Activated CD8-positive, alpha-beta T cell treated with anti-CD3 and anti-CD28 coated beads, Interleukin-2, amount 10 ng/mL, durations not matched to agents 7 days and 5 days (primary cell): Measurements from ENCODE around the gene IGSF1. TPM values are rescaled to one million over a fixed set of nuclear protein-coding genes. Genes with fewer than 3 reads are reported as not detected.

Experiments
- ATAC-seq: fragments of 150-1000 bp; cut with Tn5 transposase; one replicate; pipeline ENCODE4 v1.10.0; 2021; ENCODE audit warnings: moderate library complexity
- CTCF ChIA-PET: fragments of 350-600 bp; sonication (Branson Sonifier 250); formaldehyde crosslinking; loops from one replicate; lab custom pipeline; 2021; ENCODE audit warnings: antibody characterized with exemption; lab: Charles Lee
- POLR2A ChIA-PET: fragments of 350-600 bp; sonication (Branson Sonifier 250); formaldehyde crosslinking; loops from one replicate; lab custom pipeline; 2021; ENCODE audit warnings: antibody characterized with exemption; lab: Charles Lee
- DNase-seq: peaks from one replicate; pipeline ENCODE4 v3.0.0-alpha.2; 2020
- H3K27ac Mint-ChIP-seq: one replicate; pipeline ENCODE4 v1.8.0; 2021; ENCODE audit warnings: mild to moderate bottlenecking, mixed read lengths
- H3K27me3 Mint-ChIP-seq: one replicate; pipeline ENCODE4 v1.8.0; 2021; ENCODE audit warnings: low read depth, mixed read lengths
- H3K36me3 Mint-ChIP-seq: one replicate; pipeline ENCODE4 v1.8.0; 2021; ENCODE audit warnings: low read depth, mixed read lengths
- H3K4me1 Mint-ChIP-seq: one replicate; pipeline ENCODE4 v1.8.0; 2021; ENCODE audit warnings: low read depth, mixed read lengths
- H3K4me3 Mint-ChIP-seq: one replicate; pipeline ENCODE4 v1.8.0; 2021; ENCODE audit warnings: mild to moderate bottlenecking, mixed read lengths
- H3K9me3 Mint-ChIP-seq: one replicate; pipeline ENCODE4 v1.8.0; 2022; ENCODE audit warnings: mixed read lengths; ENCODE audit not compliant: insufficient read depth
- total RNA-seq, 2 experiments: library from RNA; stranded (reverse); gene quantifications; one replicate each; pipeline ENCODE4 v1.2.3, GENCODE V29; 2021

Gene IGSF1, protein sequence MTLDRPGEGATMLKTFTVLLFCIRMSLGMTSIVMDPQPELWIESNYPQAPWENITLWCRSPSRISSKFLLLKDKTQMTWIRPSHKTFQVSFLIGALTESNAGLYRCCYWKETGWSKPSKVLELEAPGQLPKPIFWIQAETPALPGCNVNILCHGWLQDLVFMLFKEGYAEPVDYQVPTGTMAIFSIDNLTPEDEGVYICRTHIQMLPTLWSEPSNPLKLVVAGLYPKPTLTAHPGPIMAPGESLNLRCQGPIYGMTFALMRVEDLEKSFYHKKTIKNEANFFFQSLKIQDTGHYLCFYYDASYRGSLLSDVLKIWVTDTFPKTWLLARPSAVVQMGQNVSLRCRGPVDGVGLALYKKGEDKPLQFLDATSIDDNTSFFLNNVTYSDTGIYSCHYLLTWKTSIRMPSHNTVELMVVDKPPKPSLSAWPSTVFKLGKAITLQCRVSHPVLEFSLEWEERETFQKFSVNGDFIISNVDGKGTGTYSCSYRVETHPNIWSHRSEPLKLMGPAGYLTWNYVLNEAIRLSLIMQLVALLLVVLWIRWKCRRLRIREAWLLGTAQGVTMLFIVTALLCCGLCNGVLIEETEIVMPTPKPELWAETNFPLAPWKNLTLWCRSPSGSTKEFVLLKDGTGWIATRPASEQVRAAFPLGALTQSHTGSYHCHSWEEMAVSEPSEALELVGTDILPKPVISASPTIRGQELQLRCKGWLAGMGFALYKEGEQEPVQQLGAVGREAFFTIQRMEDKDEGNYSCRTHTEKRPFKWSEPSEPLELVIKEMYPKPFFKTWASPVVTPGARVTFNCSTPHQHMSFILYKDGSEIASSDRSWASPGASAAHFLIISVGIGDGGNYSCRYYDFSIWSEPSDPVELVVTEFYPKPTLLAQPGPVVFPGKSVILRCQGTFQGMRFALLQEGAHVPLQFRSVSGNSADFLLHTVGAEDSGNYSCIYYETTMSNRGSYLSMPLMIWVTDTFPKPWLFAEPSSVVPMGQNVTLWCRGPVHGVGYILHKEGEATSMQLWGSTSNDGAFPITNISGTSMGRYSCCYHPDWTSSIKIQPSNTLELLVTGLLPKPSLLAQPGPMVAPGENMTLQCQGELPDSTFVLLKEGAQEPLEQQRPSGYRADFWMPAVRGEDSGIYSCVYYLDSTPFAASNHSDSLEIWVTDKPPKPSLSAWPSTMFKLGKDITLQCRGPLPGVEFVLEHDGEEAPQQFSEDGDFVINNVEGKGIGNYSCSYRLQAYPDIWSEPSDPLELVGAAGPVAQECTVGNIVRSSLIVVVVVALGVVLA (N-terminal part only)
- not detected for total RNA-seq

DNA sequence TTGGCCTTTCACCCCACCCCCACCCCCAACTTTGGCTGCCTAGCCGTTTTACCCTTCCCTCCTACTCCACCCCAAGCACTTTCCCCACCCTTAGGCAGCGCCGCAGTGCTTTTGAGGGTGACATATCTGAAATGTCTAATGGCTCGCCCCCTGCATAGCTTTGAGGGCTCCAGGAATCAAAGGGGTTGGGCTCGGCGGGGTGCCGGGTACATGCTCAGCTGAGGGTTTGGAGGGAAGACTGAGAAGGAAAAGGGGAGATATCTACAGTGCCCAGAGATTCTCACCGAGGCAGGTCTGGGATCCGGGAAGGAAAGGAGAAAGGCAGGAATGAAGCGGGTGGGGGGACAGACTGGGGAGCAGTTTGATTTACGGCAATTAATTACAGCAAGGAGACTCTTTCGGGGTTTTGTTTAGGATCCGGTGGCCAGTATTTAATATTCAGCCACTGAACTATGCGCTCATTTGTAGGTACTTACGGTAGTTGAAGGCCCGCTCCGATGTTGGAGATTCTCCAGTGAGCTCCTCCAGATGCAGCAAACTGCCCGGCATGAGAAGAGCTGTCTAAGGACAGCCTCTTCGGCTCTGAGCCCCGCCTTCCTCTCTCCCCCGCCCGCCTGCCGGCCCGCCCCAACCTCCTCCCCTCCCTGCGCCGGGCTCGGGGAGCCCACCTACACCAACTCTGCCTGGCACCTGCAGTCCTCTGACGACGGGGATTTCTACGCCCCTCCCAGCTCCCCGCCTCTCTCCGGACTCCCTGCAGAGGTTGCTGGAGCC is at the start of gene IGSF1:
TSS of gene IGSF1 (minus strand) at position 569 of the 774 bp plus-strand sequence. CDS start 2,632 bp downstream, outside the sequence.
- no peaks in the 10 kb centered on the region for H3K9me3 Mint-ChIP-seq
- peaks cover 6% of the 10 kb centered on the region for H3K27me3 Mint-ChIP-seq
- DNase-seq = no peak
- CTCF ChIA-PET = no interaction called here
- no peaks in the 10 kb centered on the region for H3K4me1 Mint-ChIP-seq
- no peaks in the 10 kb centered on the region for H3K36me3 Mint-ChIP-seq
- POLR2A ChIA-PET = no interaction called here
- H3K4me3 Mint-ChIP-seq = no peak within 1 kb of the TSS
- no peak within 1 kb of the TSS for H3K27ac Mint-ChIP-seq
- no peak for ATAC-seq

DNA sequence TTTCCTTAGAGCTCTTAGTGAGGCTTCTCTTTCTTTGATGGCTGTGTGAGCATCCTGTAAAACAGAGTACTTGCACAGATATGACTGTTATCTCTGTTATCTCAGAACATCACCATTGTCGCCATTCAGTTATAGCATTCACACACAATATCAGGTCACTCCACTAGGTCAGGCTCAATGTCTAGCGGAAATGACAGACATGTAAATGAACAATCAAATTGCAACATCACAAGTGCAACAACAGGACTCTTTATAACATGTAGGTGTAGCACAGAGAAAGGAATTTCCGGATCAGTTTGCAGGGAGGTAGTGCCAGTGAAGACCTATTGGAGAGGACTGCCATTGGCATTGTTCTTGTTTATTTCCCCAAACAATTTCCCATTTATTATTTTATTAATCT is 43.2 kb upstream of the IGSF1 start:
- Mint-ChIP-seq H3K27me3 (no peaks in the 10 kb centered on the region), H3K27ac (no peak overlapping the region), H3K4me3 (no peak overlapping the region), H3K36me3 (no peaks in the 10 kb centered on the region), H3K4me1 (no peaks in the 10 kb centered on the region), H3K9me3 (no peaks in the 10 kb centered on the region)
- no peak for ATAC-seq
- DNase-seq = no peak
- ChIA-PET POLR2A (no interaction called here), CTCF (no interaction called here)

DNA sequence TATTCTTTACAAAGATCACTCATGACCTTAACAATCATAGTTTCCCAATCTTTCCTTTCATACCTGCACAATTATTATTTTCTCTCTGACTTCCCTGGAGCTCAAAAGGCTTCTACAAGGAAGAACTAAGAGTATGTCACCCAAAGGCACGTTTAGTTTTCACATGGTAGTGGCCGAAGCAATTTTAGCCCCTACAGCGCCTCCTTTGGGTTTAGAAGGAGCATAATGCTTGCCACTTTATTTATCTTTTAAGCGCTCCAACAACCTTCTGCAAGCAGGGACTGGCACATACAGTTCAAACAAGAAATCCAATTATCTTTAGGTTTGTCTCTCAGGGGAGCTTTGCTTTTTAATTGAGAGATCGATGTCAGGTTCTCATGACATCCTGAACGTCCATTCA is 42.0 kb upstream of the IGSF1 start:
- H3K4me3 Mint-ChIP-seq = no peak overlapping the region

GRCh38 chrX:131330735-131331134 is 41.6 kb upstream of the IGSF1 start:
- DNase-seq (no peak), ATAC-seq (no peak)
- Mint-ChIP-seq H3K27ac (no peak overlapping the region), H3K4me1 (no peaks in the 10 kb centered on the region), H3K4me3 (no peak overlapping the region), H3K9me3 (no peaks in the 10 kb centered on the region), H3K27me3 (no peaks in the 10 kb centered on the region), H3K36me3 (no peaks in the 10 kb centered on the region)
- ChIA-PET CTCF (no interaction called here), POLR2A (no interaction called here)

More for the DNA sequence above, 42.0 kb upstream of the IGSF1 start:
- H3K36me3 Mint-ChIP-seq = no peaks in the 10 kb centered on the region
- DNase-seq = no peak
- no peaks in the 10 kb centered on the region for H3K9me3 Mint-ChIP-seq
- POLR2A ChIA-PET = no interaction called here
- no peaks in the 10 kb centered on the region for H3K27me3 Mint-ChIP-seq
- CTCF ChIA-PET = no interaction called here
- no peaks in the 10 kb centered on the region for H3K4me1 Mint-ChIP-seq
- H3K27ac Mint-ChIP-seq = no peak overlapping the region
- ATAC-seq = no peak

DNA sequence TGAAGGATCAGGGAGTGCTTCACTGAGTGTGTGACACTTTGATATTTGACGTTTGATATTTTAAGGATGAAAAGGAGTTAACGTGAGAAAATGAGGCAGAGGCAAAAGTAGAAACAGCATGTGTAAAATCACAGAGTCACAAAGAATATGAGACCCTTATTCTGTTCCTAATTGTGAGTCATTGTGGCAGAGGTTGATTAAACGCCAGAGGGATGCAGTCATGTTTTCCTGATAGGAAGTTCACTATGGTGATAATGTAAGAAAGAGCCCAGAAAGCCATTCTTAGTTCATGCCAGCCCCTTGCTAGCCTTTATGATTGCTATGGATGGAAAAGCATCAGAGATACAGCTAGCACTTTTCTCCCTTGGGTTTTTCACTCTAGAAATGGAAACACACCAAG is 33.5 kb upstream of the IGSF1 start:
- Mint-ChIP-seq H3K27ac (no peak overlapping the region), H3K36me3 (no peaks in the 10 kb centered on the region), H3K27me3 (no peaks in the 10 kb centered on the region), H3K4me1 (no peaks in the 10 kb centered on the region), H3K4me3 (no peak overlapping the region), H3K9me3 (no peaks in the 10 kb centered on the region)
- ChIA-PET CTCF (no interaction called here), POLR2A (no interaction called here)
- DNase-seq (no peak), ATAC-seq (no peak)

- Mint-ChIP-seq H3K4me3 (no peak overlapping the region), H3K27me3 (no peaks in the 10 kb centered on the region), H3K4me1 (no peaks in the 10 kb centered on the region), H3K36me3 (no peaks in the 10 kb centered on the region), H3K9me3 (no peaks in the 10 kb centered on the region), H3K27ac (no peak overlapping the region)
- ATAC-seq = no peak
- DNase-seq = no peak
- ChIA-PET CTCF (no interaction called here), POLR2A (no interaction called here)
Measured at GRCh38 chrX:131317326-131317725, 28.2 kb upstream of the IGSF1 start.

DNA sequence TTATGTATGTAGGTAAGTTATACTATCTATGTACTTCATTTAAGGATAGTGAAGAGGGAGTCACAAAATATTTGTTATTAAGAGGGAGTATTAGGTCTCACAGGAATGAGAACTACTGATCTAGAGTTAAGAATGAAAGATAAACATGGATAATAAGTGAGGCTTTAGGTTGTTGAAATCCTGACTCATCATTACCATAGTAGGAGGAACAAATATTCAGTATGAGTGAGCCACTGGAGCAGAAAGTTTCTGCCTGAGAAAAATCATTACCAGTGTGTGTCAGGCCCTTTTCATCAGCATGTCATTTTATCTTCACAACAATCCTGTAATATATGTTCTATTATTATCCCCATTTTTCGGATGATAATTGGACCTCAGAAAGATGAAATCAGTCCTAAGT is 27.2 kb upstream of the IGSF1 start:
- DNase-seq = no peak
- ATAC-seq = no peak
- no peaks in the 10 kb centered on the region for H3K9me3 Mint-ChIP-seq
- H3K27me3 Mint-ChIP-seq = no peaks in the 10 kb centered on the region
- no peaks in the 10 kb centered on the region for H3K36me3 Mint-ChIP-seq
- H3K4me3 Mint-ChIP-seq = no peak overlapping the region
- ChIA-PET POLR2A (no interaction called here), CTCF (no interaction called here)
- no peak overlapping the region for H3K27ac Mint-ChIP-seq
- H3K4me1 Mint-ChIP-seq = no peaks in the 10 kb centered on the region

GRCh38 chrX:131308980-131309379 is 19.9 kb upstream of the IGSF1 start:
- H3K4me1 Mint-ChIP-seq = no peaks in the 10 kb centered on the region
- CTCF ChIA-PET = no interaction called here
- POLR2A ChIA-PET = no interaction called here
- no peaks in the 10 kb centered on the region for H3K9me3 Mint-ChIP-seq
- H3K27me3 Mint-ChIP-seq = no peaks in the 10 kb centered on the region
- no peak overlapping the region for H3K27ac Mint-ChIP-seq
- DNase-seq (no peak), ATAC-seq (no peak)
- no peaks in the 10 kb centered on the region for H3K36me3 Mint-ChIP-seq
- no peak overlapping the region for H3K4me3 Mint-ChIP-seq

DNA sequence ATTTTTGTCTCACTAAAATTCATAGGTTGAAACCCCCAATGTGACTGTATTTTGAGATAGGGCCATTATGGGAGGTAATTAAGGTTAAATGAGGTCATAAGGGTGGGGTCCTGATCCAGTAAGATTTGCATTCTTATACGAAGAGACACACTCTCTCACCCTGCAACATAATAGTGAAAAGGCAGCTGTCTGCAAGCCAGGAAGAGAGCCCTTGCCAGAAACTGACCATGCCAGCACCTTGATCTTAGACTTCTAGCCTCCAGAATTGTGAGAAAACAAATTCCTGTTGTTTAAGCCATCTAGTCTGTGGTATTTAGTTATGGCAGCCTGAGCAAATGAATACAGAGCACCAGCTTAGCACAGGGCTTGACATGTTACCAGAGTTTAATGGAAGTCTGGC is 17.5 kb upstream of the IGSF1 start:
- H3K36me3 Mint-ChIP-seq = no peaks in the 10 kb centered on the region
- H3K4me1 Mint-ChIP-seq = no peaks in the 10 kb centered on the region
- DNase-seq (no peak), ATAC-seq (no peak)
- CTCF ChIA-PET = no interaction called here
- no peak overlapping the region for H3K4me3 Mint-ChIP-seq
- H3K27me3 Mint-ChIP-seq = no peaks in the 10 kb centered on the region
- H3K9me3 Mint-ChIP-seq = no peaks in the 10 kb centered on the region
- no peak overlapping the region for H3K27ac Mint-ChIP-seq
- POLR2A ChIA-PET = no interaction called here

DNA sequence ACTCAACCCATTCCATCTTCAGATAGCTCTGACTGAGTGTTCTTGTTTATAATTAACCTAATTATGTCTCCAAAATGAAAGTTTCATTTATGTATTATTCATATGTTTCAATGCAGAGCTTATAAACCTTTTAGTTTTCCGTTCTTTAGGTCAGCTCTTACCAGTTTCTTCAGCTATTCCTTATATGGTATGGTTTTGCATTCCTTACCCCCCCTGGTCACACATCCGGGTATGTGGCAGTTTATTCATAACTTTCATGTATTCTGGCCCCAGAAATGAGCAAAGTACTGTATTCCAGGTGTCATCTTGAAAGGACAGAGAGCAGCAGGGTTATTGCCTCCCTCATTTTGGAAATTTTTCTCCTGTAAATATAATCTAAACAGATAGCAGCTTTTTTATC is 16.8 kb upstream of the IGSF1 start:
- CTCF ChIA-PET = no interaction called here
- H3K27ac Mint-ChIP-seq = no peak overlapping the region
- H3K9me3 Mint-ChIP-seq = no peaks in the 10 kb centered on the region
- POLR2A ChIA-PET = no interaction called here
- ATAC-seq (no peak), DNase-seq (no peak)
- H3K36me3 Mint-ChIP-seq = no peaks in the 10 kb centered on the region
- no peaks in the 10 kb centered on the region for H3K4me1 Mint-ChIP-seq
- no peak overlapping the region for H3K4me3 Mint-ChIP-seq
- no peaks in the 10 kb centered on the region for H3K27me3 Mint-ChIP-seq

DNA sequence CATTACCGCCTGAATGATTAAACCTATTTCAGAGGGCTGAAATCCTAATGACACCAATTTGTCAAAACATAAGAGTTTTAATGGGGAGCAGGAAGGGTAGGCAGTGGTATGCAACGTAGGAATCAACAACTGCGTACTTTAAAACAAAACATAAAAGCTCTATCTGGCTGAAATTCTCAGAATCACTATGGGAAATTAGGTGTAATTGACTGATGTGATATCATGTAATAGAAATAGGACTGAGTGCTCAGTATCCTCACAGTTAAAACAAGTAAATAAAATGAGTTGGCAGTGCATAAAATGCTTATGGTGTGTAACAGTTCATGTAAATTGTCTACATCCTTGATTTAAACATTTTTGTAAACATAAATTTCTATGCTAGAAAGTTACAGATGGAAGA is 13.6 kb upstream of the IGSF1 start:
- ATAC-seq = no peak

More for the DNA sequence above, 13.6 kb upstream of the IGSF1 start:
- H3K27me3 Mint-ChIP-seq = no peaks in the 10 kb centered on the region
- ChIA-PET CTCF (no interaction called here), POLR2A (no interaction called here)
- H3K4me3 Mint-ChIP-seq = no peak overlapping the region
- H3K9me3 Mint-ChIP-seq = no peaks in the 10 kb centered on the region
- H3K36me3 Mint-ChIP-seq = no peaks in the 10 kb centered on the region
- no peak overlapping the region for H3K27ac Mint-ChIP-seq
- no peak for DNase-seq
- no peaks in the 10 kb centered on the region for H3K4me1 Mint-ChIP-seq
